ENCODE results near the gene ETNK1. TPM values are rescaled to one million over a fixed set of nuclear protein-coding genes. Genes with fewer than 3 reads are reported as not detected.

ETNK1 gene
- total RNA-seq, 1 experiment from 2014 or later = 124 TPM

- Mint-ChIP-seq H3K4me1 (ENCODE audit: low read depth, unreplicated experiment) (peaks cover 15% of the 10 kb centered on the region), H3K9me3 (ENCODE audit: low read depth, unreplicated experiment) (no peaks in the 10 kb centered on the region), H3K27ac (ENCODE audit: unreplicated experiment) (no peak overlapping the region), H3K27me3 (ENCODE audit: unreplicated experiment) (no peaks in the 10 kb centered on the region), H3K36me3 (ENCODE audit: insufficient read depth, unreplicated experiment) (peaks cover 19% of the 10 kb centered on the region), H3K4me3 (ENCODE audit: low read depth, unreplicated experiment) (no peak overlapping the region)
- CTCF ChIA-PET = no interaction called here
- intact Hi-C loops (cut with micrococcal nuclease; ENCODE audit: unreplicated experiment) = no loop called here
- BruUV-seq (replicated peaks) = no TSS peak
- no peak for DNase-seq
- TF ChIP-seq CTCF (IDR thresholded peaks at IDR 0.05; ENCODE audit: unreplicated experiment) = no peak
Measured at GRCh38 chr12:22648668-22649067, 23.7 kb downstream of the ETNK1 start.

- no peak for TF ChIP-seq CTCF (IDR thresholded peaks at IDR 0.05; ENCODE audit: unreplicated experiment)
- Mint-ChIP-seq H3K27me3 (ENCODE audit: unreplicated experiment) (no peaks in the 10 kb centered on the region), H3K4me3 (ENCODE audit: low read depth, unreplicated experiment) (no peak overlapping the region), H3K9me3 (ENCODE audit: low read depth, unreplicated experiment) (no peaks in the 10 kb centered on the region), H3K36me3 (ENCODE audit: insufficient read depth, unreplicated experiment) (peaks cover 21% of the 10 kb centered on the region), H3K4me1 (ENCODE audit: low read depth, unreplicated experiment) (peaks cover 33% of the 10 kb centered on the region), H3K27ac (ENCODE audit: unreplicated experiment) (no peak overlapping the region)
- CTCF ChIA-PET = interaction anchor here (1.1 kb wide), 1 partner anchor 124 kb away, joined by 3 read pairs; no protein-coding TSS in a partner anchor
- no peak for DNase-seq
- intact Hi-C loops (cut with micrococcal nuclease; ENCODE audit: unreplicated experiment) = no loop called here
- no TSS peak for BruUV-seq (replicated peaks)
Measured at GRCh38 chr12:22653075-22653474, 28.1 kb downstream of the ETNK1 start.

- no peak for DNase-seq
- intact Hi-C loops (cut with micrococcal nuclease; ENCODE audit: unreplicated experiment) = no loop called here
Measured at GRCh38 chr12:22653791-22654190, 28.8 kb downstream of the ETNK1 start.

GRCh38 chr12:22656376-22656775, 31.4 kb downstream of the ETNK1 start:
- Mint-ChIP-seq H3K36me3 (ENCODE audit: insufficient read depth, unreplicated experiment) (peaks cover 27% of the 10 kb centered on the region), H3K9me3 (ENCODE audit: low read depth, unreplicated experiment) (no peaks in the 10 kb centered on the region), H3K4me1 (ENCODE audit: low read depth, unreplicated experiment) (peaks cover 47% of the 10 kb centered on the region), H3K27ac (ENCODE audit: unreplicated experiment) (no peak overlapping the region), H3K27me3 (ENCODE audit: unreplicated experiment) (no peaks in the 10 kb centered on the region), H3K4me3 (ENCODE audit: low read depth, unreplicated experiment) (no peak overlapping the region)
- intact Hi-C loops (cut with micrococcal nuclease; ENCODE audit: unreplicated experiment) = no loop called here
- BruUV-seq (replicated peaks) = no TSS peak
- DNase-seq = no peak
- CTCF ChIA-PET = no interaction called here
- no peak for TF ChIP-seq CTCF (IDR thresholded peaks at IDR 0.05; ENCODE audit: unreplicated experiment)

More at GRCh38 chr12:22653791-22654190, 28.8 kb downstream of the ETNK1 start:
- H3K27ac Mint-ChIP-seq (ENCODE audit: unreplicated experiment) = no peak overlapping the region
- no peak overlapping the region for H3K4me3 Mint-ChIP-seq (ENCODE audit: low read depth, unreplicated experiment)
- no TSS peak for BruUV-seq (replicated peaks)
- TF ChIP-seq CTCF (IDR thresholded peaks at IDR 0.05; ENCODE audit: unreplicated experiment) = no peak
- H3K9me3 Mint-ChIP-seq (ENCODE audit: low read depth, unreplicated experiment) = no peaks in the 10 kb centered on the region
- no peaks in the 10 kb centered on the region for H3K27me3 Mint-ChIP-seq (ENCODE audit: unreplicated experiment)
- peaks cover 40% of the 10 kb centered on the region for H3K4me1 Mint-ChIP-seq (ENCODE audit: low read depth, unreplicated experiment)
- CTCF ChIA-PET = no interaction called here
- H3K36me3 Mint-ChIP-seq (ENCODE audit: insufficient read depth, unreplicated experiment) = peaks cover 21% of the 10 kb centered on the region

All from Calu3 (cell line).